ENCODE data around the gene TMEM252. TPM values are rescaled to one million over a fixed set of nuclear protein-coding genes. Genes with fewer than 3 reads are reported as not detected.

The TMEM252 gene
- polyA plus RNA-seq, 1 donor (not counting 4 experiments of a cell fraction or from before 2014, with no cell fraction given) = not detected

DNA sequence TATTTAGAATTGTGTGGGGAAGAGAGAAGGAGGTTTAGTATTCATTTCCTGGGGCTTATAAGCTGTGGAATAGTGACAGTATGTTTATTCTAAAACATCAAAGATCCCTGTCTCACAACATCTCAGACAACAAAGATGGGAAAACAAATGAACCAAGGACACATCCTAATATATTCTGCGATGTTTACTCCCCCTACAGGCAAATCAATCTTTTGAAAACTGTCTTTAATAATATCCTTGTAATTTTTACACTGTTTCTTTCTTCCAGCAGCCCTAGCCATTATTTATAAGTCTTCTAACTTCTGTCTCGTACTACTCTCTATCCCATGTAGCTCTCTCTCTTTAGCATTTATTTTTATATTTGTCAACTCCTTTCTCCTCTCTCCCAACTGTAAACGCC, 33.5 kb upstream of the TMEM252 start:
- FAIRE-seq = no peak
- H3K27me3 ChIP-seq (ENCODE audit: control insufficient read depth, extremely low read depth, insufficient read depth, low read length) = no peaks in the 10 kb centered on the region

DNA sequence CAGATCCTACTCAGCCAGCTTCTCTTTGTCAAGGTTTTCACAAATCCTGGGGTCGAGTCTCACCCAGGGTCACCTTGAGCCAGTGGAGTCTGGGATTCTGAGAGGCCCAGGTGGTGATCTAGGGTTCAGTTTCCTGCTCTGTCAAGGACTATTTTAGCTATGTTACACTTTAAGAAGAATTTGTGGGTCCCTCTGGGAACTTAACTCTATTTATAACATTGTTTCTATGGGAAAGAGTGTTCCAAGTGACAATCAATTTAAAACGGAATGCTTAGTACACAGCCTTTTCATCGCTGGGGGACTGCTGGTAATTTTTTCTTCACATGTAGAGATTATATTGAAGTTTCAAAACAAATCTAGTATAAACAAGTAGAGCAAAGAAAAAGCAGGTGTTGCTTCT, 26.9 kb upstream of the TMEM252 start:
- no peak overlapping the region for H3K4me3 ChIP-seq (ENCODE audit: control insufficient read depth in 2 of 3, extremely low read depth in 1 of 3, insufficient read depth in 2 of 3, low read depth in 1 of 3, low read length in 3 of 3)
- H3K9ac ChIP-seq (ENCODE audit: control insufficient read depth, extremely low read depth, insufficient read depth, low read length) = no peak overlapping the region
- no peak overlapping the region for H2AFZ ChIP-seq (ENCODE audit: control insufficient read depth, low read length)
- dilution Hi-C loops (cut with MboI; ENCODE audit: extremely low pct_ligation_motif_present, low sequenced_read_pairs) = no loop called here
- no peaks in the 10 kb centered on the region for H3K79me2 ChIP-seq (ENCODE audit: control insufficient read depth, insufficient read depth, low read length)
- H3K9me3 ChIP-seq (ENCODE audit: control insufficient read depth, low read depth, low read length) = no peaks in the 10 kb centered on the region
- H3K4me1 ChIP-seq (ENCODE audit: control insufficient read depth, extremely low read depth, insufficient read depth, low read length) = no peaks in the 10 kb centered on the region
- H3K27ac ChIP-seq (ENCODE audit: control insufficient read depth, insufficient read depth, low read length) = no peak overlapping the region
- TF ChIP-seq EZH2 (IDR thresholded peaks at IDR 0.05; ENCODE audit: low read length) = no peak
- TF ChIP-seq, protein P1, sequence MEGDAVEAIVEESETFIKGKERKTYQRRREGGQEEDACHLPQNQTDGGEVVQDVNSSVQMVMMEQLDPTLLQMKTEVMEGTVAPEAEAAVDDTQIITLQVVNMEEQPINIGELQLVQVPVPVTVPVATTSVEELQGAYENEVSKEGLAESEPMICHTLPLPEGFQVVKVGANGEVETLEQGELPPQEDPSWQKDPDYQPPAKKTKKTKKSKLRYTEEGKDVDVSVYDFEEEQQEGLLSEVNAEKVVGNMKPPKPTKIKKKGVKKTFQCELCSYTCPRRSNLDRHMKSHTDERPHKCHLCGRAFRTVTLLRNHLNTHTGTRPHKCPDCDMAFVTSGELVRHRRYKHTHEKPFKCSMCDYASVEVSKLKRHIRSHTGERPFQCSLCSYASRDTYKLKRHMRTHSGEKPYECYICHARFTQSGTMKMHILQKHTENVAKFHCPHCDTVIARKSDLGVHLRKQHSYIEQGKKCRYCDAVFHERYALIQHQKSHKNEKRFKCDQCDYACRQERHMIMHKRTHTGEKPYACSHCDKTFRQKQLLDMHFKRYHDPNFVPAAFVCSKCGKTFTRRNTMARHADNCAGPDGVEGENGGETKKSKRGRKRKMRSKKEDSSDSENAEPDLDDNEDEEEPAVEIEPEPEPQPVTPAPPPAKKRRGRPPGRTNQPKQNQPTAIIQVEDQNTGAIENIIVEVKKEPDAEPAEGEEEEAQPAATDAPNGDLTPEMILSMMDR (optimal IDR thresholded peaks at IDR 0.05 in 1 of 3, IDR thresholded peaks at IDR 0.05 in 1 of 3, conservative IDR thresholded peaks at IDR 0.05 in 1 of 3; ENCODE audit: extremely low read depth in 1 of 3, insufficient read depth in 2 of 3, low read length in 3 of 3) = no peak
- no peaks in the 10 kb centered on the region for H4K20me1 ChIP-seq (ENCODE audit: control insufficient read depth, extremely low read depth, insufficient read depth, low read length)
- FAIRE-seq = no peak
- no peak overlapping the region for H3K4me2 ChIP-seq (ENCODE audit: control insufficient read depth, extremely low read depth, insufficient read depth, low read depth, low read length)
- DNase-seq (ENCODE audit: low read depth, low spot score) = no peak
- no peaks in the 10 kb centered on the region for H3K9me1 ChIP-seq (ENCODE audit: control insufficient read depth, extremely low read depth, insufficient read depth, low read length)
- H3K27me3 ChIP-seq (ENCODE audit: control insufficient read depth, extremely low read depth, insufficient read depth, low read length) = peaks cover 4% of the 10 kb centered on the region
- H3K36me3 ChIP-seq (ENCODE audit: control insufficient read depth in 2 of 2, extremely low read depth in 1 of 2, insufficient read depth in 2 of 2, low read length in 2 of 2) = no peaks in the 10 kb centered on the region

More for the DNA sequence above, 33.5 kb upstream of the TMEM252 start:
- no peak overlapping the region for H3K27ac ChIP-seq (ENCODE audit: control insufficient read depth, insufficient read depth, low read length)
- H3K36me3 ChIP-seq (ENCODE audit: control insufficient read depth in 2 of 2, extremely low read depth in 1 of 2, insufficient read depth in 2 of 2, low read length in 2 of 2) = no peaks in the 10 kb centered on the region
- H2AFZ ChIP-seq (ENCODE audit: control insufficient read depth, low read length) = no peak overlapping the region
- H3K79me2 ChIP-seq (ENCODE audit: control insufficient read depth, insufficient read depth, low read length) = no peaks in the 10 kb centered on the region
- DNase-seq (ENCODE audit: low read depth, low spot score) = no peak
- no peak overlapping the region for H3K4me3 ChIP-seq (ENCODE audit: control insufficient read depth in 2 of 3, extremely low read depth in 1 of 3, insufficient read depth in 2 of 3, low read depth in 1 of 3, low read length in 3 of 3)
- H3K4me2 ChIP-seq (ENCODE audit: control insufficient read depth, extremely low read depth, insufficient read depth, low read depth, low read length) = no peak overlapping the region
- no peaks in the 10 kb centered on the region for H4K20me1 ChIP-seq (ENCODE audit: control insufficient read depth, extremely low read depth, insufficient read depth, low read length)
- no peak overlapping the region for H3K9ac ChIP-seq (ENCODE audit: control insufficient read depth, extremely low read depth, insufficient read depth, low read length)
- TF ChIP-seq, protein P1 (optimal IDR thresholded peaks at IDR 0.05 in 1 of 3, IDR thresholded peaks at IDR 0.05 in 1 of 3, conservative IDR thresholded peaks at IDR 0.05 in 1 of 3; ENCODE audit: extremely low read depth in 1 of 3, insufficient read depth in 2 of 3, low read length in 3 of 3) = peak in 1 of 3 experiments; percentile 19
- TF ChIP-seq EZH2 (IDR thresholded peaks at IDR 0.05; ENCODE audit: low read length) = no peak
- H3K4me1 ChIP-seq (ENCODE audit: control insufficient read depth, extremely low read depth, insufficient read depth, low read length) = no peaks in the 10 kb centered on the region
- dilution Hi-C loops (cut with MboI; ENCODE audit: extremely low pct_ligation_motif_present, low sequenced_read_pairs) = no loop called here
- H3K9me3 ChIP-seq (ENCODE audit: control insufficient read depth, low read depth, low read length) = no peaks in the 10 kb centered on the region
- no peaks in the 10 kb centered on the region for H3K9me1 ChIP-seq (ENCODE audit: control insufficient read depth, extremely low read depth, insufficient read depth, low read length)
